Glutamatergic neuron (in vitro differentiated cells): Measurements from ENCODE around the gene HMGXB4. TPM values are rescaled to one million over a fixed set of nuclear protein-coding genes. Genes with fewer than 3 reads are reported as not detected.

Experiments used
- DNase-seq: peaks from one replicate; pipeline ENCODE4 v3.0.0; 2022
- H3K27ac Mint-ChIP-seq: one replicate; pipeline ENCODE4 v1.8.0; 2020; ENCODE audit warnings: mild to moderate bottlenecking, mixed read lengths, inconsistent platforms; ENCODE audit not compliant: unreplicated experiment
- H3K27me3 Mint-ChIP-seq: one replicate; pipeline ENCODE4 v1.8.0; 2020; ENCODE audit warnings: mild to moderate bottlenecking, moderate library complexity, mixed read lengths, inconsistent platforms; ENCODE audit not compliant: unreplicated experiment
- H3K36me3 Mint-ChIP-seq: one replicate; pipeline ENCODE4 v1.8.0; 2020; ENCODE audit warnings: mild to moderate bottlenecking, mixed read lengths, inconsistent platforms; ENCODE audit not compliant: unreplicated experiment
- H3K4me1 Mint-ChIP-seq: one replicate; pipeline ENCODE4 v1.8.0; 2020; ENCODE audit warnings: mild to moderate bottlenecking, low read depth, mixed read lengths, inconsistent platforms; ENCODE audit not compliant: unreplicated experiment
- H3K4me3 Mint-ChIP-seq: one replicate; pipeline ENCODE4 v1.8.0; 2020; ENCODE audit warnings: mild to moderate bottlenecking, mixed read lengths, inconsistent platforms; ENCODE audit not compliant: unreplicated experiment
- H3K9me3 Mint-ChIP-seq: one replicate; pipeline ENCODE4 v1.8.0; 2020; ENCODE audit warnings: mild to moderate bottlenecking, moderate library complexity, mixed read lengths, inconsistent platforms; ENCODE audit not compliant: unreplicated experiment
- CTCF ChIP-seq: fragments of 200-600 bp; sonication (generic); IDR thresholded peaks from one replicate; pipeline ENCODE4 v1.5.0; 2021; ENCODE audit not compliant: partially characterized antibody, unreplicated experiment
- total RNA-seq: library from RNA; stranded (reverse); fragmentation: NEBNext Ultra II Directional; extraction: Animal tissue kit (Norgen Biotek cat#: 25700); gene quantifications from one replicate; pipeline ENCODE4 v1.2.1, GENCODE V29; 2021; ENCODE audit not compliant: unreplicated experiment

Gene HMGXB4
- total RNA-seq, 1 donor from 2014 or later = 14.4 TPM

- Mint-ChIP-seq H3K27me3 (peaks cover 1% of the 10 kb centered on the region), H3K27ac (no peak overlapping the region), H3K36me3 (no peaks in the 10 kb centered on the region), H3K4me3 (no peak overlapping the region), H3K4me1 (no peaks in the 10 kb centered on the region), H3K9me3 (no peaks in the 10 kb centered on the region)
- TF ChIP-seq CTCF = no peak
- DNase-seq = no peak
These were observed 17.0 kb downstream of the HMGXB4 start for GRCh38 chr22:35274154-35274871.

- no peaks in the 10 kb centered on the region for H3K36me3 Mint-ChIP-seq
- no peak overlapping the region for H3K4me3 Mint-ChIP-seq
- H3K27ac Mint-ChIP-seq = no peak overlapping the region
- no peaks in the 10 kb centered on the region for H3K9me3 Mint-ChIP-seq
- no peak for TF ChIP-seq CTCF
- DNase-seq = no peak
- H3K4me1 Mint-ChIP-seq = no peaks in the 10 kb centered on the region
- H3K27me3 Mint-ChIP-seq = peaks cover 1% of the 10 kb centered on the region
These were observed 18.3 kb downstream of the HMGXB4 start for GRCh38 chr22:35275580-35275979.

GRCh38 chr22:35276019-35276418 is 18.7 kb downstream of the HMGXB4 start:
- Mint-ChIP-seq H3K4me1 (no peaks in the 10 kb centered on the region), H3K36me3 (no peaks in the 10 kb centered on the region), H3K27me3 (peaks cover 1% of the 10 kb centered on the region), H3K9me3 (no peaks in the 10 kb centered on the region), H3K4me3 (no peak overlapping the region), H3K27ac (no peak overlapping the region)
- no peak for DNase-seq
- TF ChIP-seq CTCF = no peak

- H3K27ac Mint-ChIP-seq = no peak overlapping the region
- no peak for TF ChIP-seq CTCF
- H3K36me3 Mint-ChIP-seq = no peaks in the 10 kb centered on the region
- DNase-seq = no peak
- H3K27me3 Mint-ChIP-seq = no peaks in the 10 kb centered on the region
- no peaks in the 10 kb centered on the region for H3K9me3 Mint-ChIP-seq
- H3K4me3 Mint-ChIP-seq = no peak overlapping the region
- peaks cover 2% of the 10 kb centered on the region for H3K4me1 Mint-ChIP-seq
These were observed 30.8 kb downstream of the HMGXB4 start for GRCh38 chr22:35288116-35288515.

GRCh38 chr22:35292786-35293185 is 35.5 kb downstream of the HMGXB4 start:
- Mint-ChIP-seq H3K36me3 (no peaks in the 10 kb centered on the region), H3K4me1 (peaks cover 2% of the 10 kb centered on the region), H3K4me3 (no peak overlapping the region), H3K27ac (no peak overlapping the region), H3K9me3 (no peaks in the 10 kb centered on the region), H3K27me3 (no peaks in the 10 kb centered on the region)
- DNase-seq = no peak
- TF ChIP-seq CTCF = no peak
